H1 (cell line): ENCODE measurements around the gene PRPF6. TPM values are rescaled to one million over a fixed set of nuclear protein-coding genes. Genes with fewer than 3 reads are reported as not detected.

Source experiments
- CTCF ChIA-PET: fragments of 300-600 bp; sonication (Branson Sonifier 250); formaldehyde crosslinking; loops from one replicate; lab custom pipeline; 2021; ENCODE audit not compliant: partially characterized antibody; lab: Charles Lee
- POLR2A ChIA-PET: fragments of 300-600 bp; sonication (Branson Sonifier 250); formaldehyde crosslinking; loops from one replicate; lab custom pipeline; 2021; ENCODE audit warnings: inconsistent platforms; ENCODE audit not compliant: partially characterized antibody; lab: Charles Lee
- DNase-seq, 2 experiments: peaks; one replicate each; pipeline versions ENCODE4 v3.0.0 to v3.0.0-alpha.2; 2010 to 2022; ENCODE audit warnings: low spot score in 2 of 2, low read depth in 1 of 2, mixed read lengths in 1 of 2
- FAIRE-seq: peaks from 2 replicates; lab custom pipeline; 2011; peaks lifted over from hg19 to GRCh38; lab: Jason Lieb, UNC
- H2AFZ ChIP-seq: 2 replicates; pipeline ENCODE4 v1.8.1; 2012; ENCODE audit warnings: low read length, inconsistent platforms
- H2AK5ac ChIP-seq: 2 replicates; pipeline ENCODE4 v1.6.1; 2013; ENCODE audit warnings: low read depth, low read length
- H2BK120ac ChIP-seq: replicated peaks from 2 replicates; pipeline ENCODE3; 2013; ENCODE audit warnings: low read depth, low read length, inconsistent platforms
- H2BK12ac ChIP-seq: 2 replicates; pipeline ENCODE4 v1.6.1; 2013; ENCODE audit warnings: low read depth, low read length
- H2BK15ac ChIP-seq: 2 replicates; pipeline ENCODE4 v1.6.1; 2013; ENCODE audit warnings: low read length
- H2BK20ac ChIP-seq: 2 replicates; pipeline ENCODE4 v1.6.1; 2013; ENCODE audit warnings: low read length
- H2BK5ac ChIP-seq: 2 replicates; pipeline ENCODE4 v1.6.1; 2013; ENCODE audit warnings: low read depth, low read length
- H3K14ac ChIP-seq: 2 replicates; pipeline ENCODE4 v1.6.1; 2013; ENCODE audit warnings: inconsistent platforms; ENCODE audit not compliant: insufficient read length
- H3K18ac ChIP-seq: 2 replicates; pipeline ENCODE4 v1.6.1; 2013; ENCODE audit warnings: low read length; ENCODE audit errors: extremely low read depth
- H3K23ac ChIP-seq: 2 replicates; pipeline ENCODE4 v1.6.1; 2013; ENCODE audit warnings: inconsistent platforms; ENCODE audit not compliant: insufficient read length
- H3K23me2 ChIP-seq: 2 replicates; pipeline ENCODE4 v1.6.1; 2013; ENCODE audit warnings: low read depth, low read length
- H3K27ac ChIP-seq: 2 replicates; pipeline ENCODE4 v1.6.1; 2011; ENCODE audit warnings: low read depth, low read length, inconsistent platforms
- H3K27me3 ChIP-seq, 4 experiments: replicated peaks in 1 of 4; 1 replicate in 1 of 4; 2 replicates in 3 of 4; pipeline versions ENCODE4 v1.6.1 to v1.8.1; 2011 to 2013; ENCODE audit warnings: low read length in 3 of 4, mild to moderate bottlenecking in 3 of 4, inconsistent platforms in 2 of 4, mixed read lengths in 2 of 4, moderate library complexity in 1 of 4; ENCODE audit not compliant: control insufficient read depth in 3 of 4, insufficient read depth in 3 of 4; ENCODE audit errors: extremely low read depth in 1 of 4
- H3K36me3 ChIP-seq, 4 experiments: 2 replicates each; pipeline versions ENCODE4 v1.6.1 to v1.8.1; 2011 to 2013; ENCODE audit warnings: mild to moderate bottlenecking in 4 of 4, low read length in 3 of 4, moderate library complexity in 2 of 4, control low read depth in 1 of 4, inconsistent platforms in 1 of 4; ENCODE audit not compliant: insufficient read depth in 4 of 4, control insufficient read depth in 2 of 4
- H3K4ac ChIP-seq: replicated peaks from 2 replicates; pipeline ENCODE3; 2013; ENCODE audit warnings: low read length, low read depth, mixed read lengths, inconsistent platforms; ENCODE audit not compliant: insufficient read length
- H3K4me1 ChIP-seq, 4 experiments: replicated peaks in 1 of 4; 1 replicate in 1 of 4; 2 replicates in 3 of 4; pipeline versions ENCODE4 v1.6.1 to v1.8.1; 2011 to 2013; ENCODE audit warnings: low read length in 3 of 4, inconsistent platforms in 2 of 4, mixed read lengths in 1 of 4; ENCODE audit not compliant: insufficient read depth in 4 of 4, control insufficient read depth in 3 of 4
- H3K4me2 ChIP-seq, 2 experiments: 2 replicates each; pipeline versions ENCODE4 v1.6.1 to v1.8.1; 2011 to 2013; ENCODE audit warnings: low read depth in 2 of 2, low read length in 2 of 2, control low read depth in 1 of 2, inconsistent platforms in 1 of 2, mild to moderate bottlenecking in 1 of 2; ENCODE audit not compliant: insufficient read depth in 1 of 2
- H3K4me3 ChIP-seq, 4 experiments: fragments of 200-600, 300-600 bp in 1 of 4; sonication (generic), shearing (Covaris generic), sonication (Bioruptor Twin) in 1 of 4; 2 replicates each; pipeline versions ENCODE4 v1.5.1 to v1.8.1; 2011 to 2016; ENCODE audit warnings: low read length in 4 of 4, low read depth in 3 of 4, control low read depth in 2 of 4, inconsistent platforms in 2 of 4, mild to moderate bottlenecking in 2 of 4, mixed read lengths in 1 of 4, moderate library complexity in 1 of 4; ENCODE audit not compliant: insufficient read depth in 2 of 4; ENCODE audit errors: extremely low read depth in 1 of 4
- H3K56ac ChIP-seq: replicated peaks from 2 replicates; pipeline ENCODE3; 2013; ENCODE audit warnings: low read depth, mild to moderate bottlenecking, mixed read lengths, low read length, inconsistent platforms; ENCODE audit not compliant: insufficient read length
- H3K79me1 ChIP-seq: 2 replicates; pipeline ENCODE4 v1.6.1; 2013; ENCODE audit warnings: low read depth, low read length, control low read depth
- H3K79me2 ChIP-seq, 2 experiments: 2 replicates each; pipeline versions ENCODE4 v1.6.1 to v1.8.1; 2012 to 2013; ENCODE audit warnings: low read length in 2 of 2, mild to moderate bottlenecking in 2 of 2, inconsistent platforms in 1 of 2; ENCODE audit not compliant: insufficient read depth in 2 of 2, control insufficient read depth in 1 of 2
- H3K9ac ChIP-seq, 4 experiments: replicated peaks in 1 of 4; 1 replicate in 1 of 4; 2 replicates in 3 of 4; pipeline versions ENCODE4 v1.6.1 to v1.8.1; 2011 to 2013; ENCODE audit warnings: low read depth in 3 of 4, low read length in 3 of 4, control low read depth in 2 of 4, mild to moderate bottlenecking in 2 of 4, moderate library complexity in 2 of 4, inconsistent platforms in 1 of 4; ENCODE audit errors: extremely low read depth in 1 of 4
- H3K9me3 ChIP-seq, 2 experiments: 2 replicates each; pipeline versions ENCODE4 v1.6.1 to v1.8.1; 2012 to 2013; ENCODE audit warnings: mild to moderate bottlenecking in 2 of 2, moderate library complexity in 2 of 2, control low read depth in 1 of 2, inconsistent platforms in 1 of 2, low read depth in 1 of 2, low read length in 1 of 2, mixed read lengths in 1 of 2; ENCODE audit not compliant: insufficient read depth in 2 of 2
- H4K20me1 ChIP-seq, 2 experiments: replicated peaks in 1 of 2; 2 replicates each; pipeline versions ENCODE3 to v1.8.1; 2011 to 2013; ENCODE audit warnings: inconsistent platforms in 2 of 2, low read length in 2 of 2, mild to moderate bottlenecking in 1 of 2; ENCODE audit not compliant: insufficient read depth in 2 of 2, control insufficient read depth in 1 of 2
- H4K5ac ChIP-seq: 2 replicates; pipeline ENCODE4 v1.6.1; 2013; ENCODE audit warnings: low read length, low read depth, mixed read lengths, inconsistent platforms; ENCODE audit not compliant: insufficient read length
- H4K8ac ChIP-seq: 2 replicates; pipeline ENCODE4 v1.8.0; 2013; ENCODE audit warnings: mild to moderate bottlenecking, moderate library complexity, low read length, inconsistent platforms; ENCODE audit not compliant: insufficient read depth; ENCODE audit errors: extremely low read depth
- H4K91ac ChIP-seq: replicated peaks from 2 replicates; pipeline ENCODE3; 2013; ENCODE audit warnings: low read length, mixed read lengths, inconsistent platforms; ENCODE audit not compliant: insufficient read length
- JUN ChIP-seq: IDR thresholded peaks from 2 replicates; pipeline ENCODE4 v1.6.1; 2011; ENCODE audit warnings: low read depth, mild to moderate bottlenecking, improper control_type of control experiment, low read length
- SP4 ChIP-seq: IDR thresholded peaks from 2 replicates; pipeline ENCODE4 v1.6.1; 2012; ENCODE audit warnings: low read length, inconsistent platforms
- WGBS, 2 experiments: shearing (Covaris generic) in 1 of 2; methylation state at CpG; one replicate each; pipeline versions ENCODE4 v1.1.6 to v1.1.7; 2013 to 2015; ENCODE audit warnings: low lambda C conversion rate in 2 of 2, mixed read lengths in 2 of 2, inconsistent platforms in 1 of 2, low coverage in 1 of 2, missing lambda C conversion rate in 1 of 2; ENCODE audit not compliant: insufficient replicate concordance in 2 of 2, insufficient coverage in 1 of 2, insufficient read length in 1 of 2; ENCODE audit errors: extremely low coverage in 1 of 2, missing lambda C conversion rate in 1 of 2; 5-methylcytosine and 5-hydroxymethylcytosine counted together
- polyA plus RNA-seq, 7 experiments: library from polyadenylated mRNA; depleted of rRNA in 3 of 7; stranded (reverse) in 5 of 7; unstranded in 2 of 7; fragments of >200 nt in 5 of 7; fragments of 200-250 nt in 2 of 7; gene quantifications; 1 replicate in 5 of 7; 2 replicates in 1 of 7; 4 replicates in 1 of 7; pipeline versions ENCODE4 v1.2.1 to v1.2.3, GENCODE V29; 2011 to 2013; ENCODE audit warnings: missing spikeins in 2 of 7, mixed read lengths in 2 of 7
- total RNA-seq: library from RNA; stranded (reverse); fragmentation: NEBNext Ultra II Directional; extraction: Animal tissue kit (Norgen Biotek cat#: 25700); gene quantifications from 2 replicates; pipeline ENCODE4 v1.2.1, GENCODE V29; 2021

Gene PRPF6
- total and polyA plus RNA-seq, 2 of the 8 experiments (the other 6 are each of a cell fraction or from before 2014, with no cell fraction given), result 27.9 to 76.9 TPM

DNA sequence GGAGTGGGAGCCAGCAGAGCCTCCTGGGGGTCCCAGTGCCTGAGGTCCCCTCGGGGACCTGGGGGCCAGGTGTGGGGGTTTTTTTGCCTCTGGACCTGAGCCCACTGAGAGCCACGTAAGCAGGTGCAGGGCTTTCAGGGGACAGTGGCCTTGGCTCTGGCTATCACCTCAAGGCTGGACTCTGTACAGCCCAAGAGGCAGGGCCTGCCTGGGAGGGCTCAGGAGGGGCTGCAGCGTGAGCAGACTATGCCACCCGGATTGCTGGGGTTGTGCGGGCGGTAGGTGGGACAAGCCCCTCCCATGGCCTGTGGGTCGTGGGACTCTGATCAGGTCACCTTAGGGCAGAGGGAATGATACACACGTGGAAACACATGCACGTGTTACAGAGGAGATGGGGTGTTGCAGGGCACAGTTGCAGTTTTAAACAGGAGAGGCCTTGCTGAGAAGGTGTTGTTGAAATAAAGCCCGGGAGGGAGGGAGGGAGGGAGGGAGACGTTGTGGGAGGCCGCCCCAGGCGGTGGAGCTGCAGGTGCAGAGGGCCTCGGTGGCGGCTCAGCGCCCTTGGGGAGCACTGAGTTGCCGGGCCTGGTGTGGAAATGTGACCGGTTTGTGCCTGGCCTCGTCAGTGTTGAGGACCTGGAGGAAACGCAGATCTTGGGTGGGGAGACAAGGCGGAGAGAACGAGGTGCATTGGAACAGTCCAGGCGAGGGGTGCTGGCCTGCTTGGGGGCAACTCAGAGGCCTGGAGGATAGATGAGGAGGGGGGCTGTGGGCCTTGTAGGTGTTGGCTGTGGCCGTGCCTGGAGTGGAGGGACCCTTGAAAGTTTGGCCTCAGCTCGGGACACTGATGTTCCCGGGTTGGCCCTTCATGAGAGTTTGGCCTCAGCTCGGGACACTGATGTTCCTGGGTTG lies 84.4 kb downstream of the PRPF6 start:
- H4K91ac ChIP-seq, result no peak overlapping the region
- no peak overlapping the region for H2BK20ac ChIP-seq
- no peak overlapping the region for H3K14ac ChIP-seq
- FAIRE-seq, result no peak
- H4K8ac ChIP-seq, result 0 out of 2 replicates have a peak overlapping the region, but pooled peaks have one; percentile 9
- CTCF ChIA-PET, result interaction anchor here (0.6 to 2.5 kb wide), 5 partner anchors 11 to 166 kb away, joined by 3 to 17 read pairs (median 4); partner anchors contain the start of genes OPRL1 and RGS19
- H3K27me3 ChIP-seq, result no peaks in the 10 kb centered on the region
- H2AFZ ChIP-seq, result no peak overlapping the region
- no peak overlapping the region; the same call in 1 of the 2 replicates for H2BK15ac ChIP-seq
- no peak overlapping the region for H2BK120ac ChIP-seq
- no peak overlapping the region for H3K4ac ChIP-seq
- no peak overlapping the region for H3K18ac ChIP-seq
- 0 out of 2 replicates have a peak overlapping the region, but pooled peaks have one; percentile 44 for H2BK5ac ChIP-seq
- POLR2A ChIA-PET, result interaction anchor here (0.8 to 4.5 kb wide), 5 partner anchors 9 to 85 kb away, joined by 3 to 27 read pairs (median 4); partner anchors contain the start of genes OPRL1, PRPF6 and RGS19
- H4K20me1 ChIP-seq, result peaks cover 2 to 8% of the 10 kb centered on the region in 2 experiments
- no peak for DNase-seq
- no peak for TF ChIP-seq SP4
- TF ChIP-seq JUN, result no peak
- H3K23ac ChIP-seq, result no peak overlapping the region
- H3K4me1 ChIP-seq, result peaks cover 3 to 20% (median 10%) of the 10 kb centered on the region in 4 experiments
- no peak overlapping the region for H3K27ac ChIP-seq
- 75% methylated on average over 17 of the region's 27 CpGs; no CpG with 5 or more reads in 1 of the 2 experiments for WGBS, 2 experiments
- H3K9me3 ChIP-seq, result no peaks in the 10 kb centered on the region
- H3K79me1 ChIP-seq, result no peaks in the 10 kb centered on the region
- no peak overlapping the region for H3K9ac ChIP-seq
- peaks cover 2% of the 10 kb centered on the region; the same call in 1 of the 2 replicates for H3K23me2 ChIP-seq
- H4K5ac ChIP-seq, result no peak overlapping the region
- H3K36me3 ChIP-seq, result no peaks in the 10 kb centered on the region
- H2BK12ac ChIP-seq, result peak overlapping the region; percentile 68; the same call in 1 of the 2 replicates
- no peaks in the 10 kb centered on the region for H3K79me2 ChIP-seq
- peak overlapping the region; percentile 82; the same call in 1 of the 2 replicates for H2AK5ac ChIP-seq
- no peak overlapping the region for H3K56ac ChIP-seq
- H3K4me3 ChIP-seq, result no peak overlapping the region
- peak overlapping the region in 1 of 2 experiments; percentile 1; a peak in 1 of 4 replicates for H3K4me2 ChIP-seq
